Ovary (tissue), 3 donors: Measurements from ENCODE around the gene SLC25A25.

Experiments used
- CTCF ChIP-seq, 3 donors: fragments of 450-650 bp in 2 of 3; fragments of 200-600 bp in 1 of 3; IDR thresholded peaks; one replicate each; pipeline versions ENCODE4 v1.5.1 to v1.8.0; 2016 to 2022; ENCODE audit warnings: antibody characterized with exemption in 3 of 3, mild to moderate bottlenecking in 1 of 3
- POLR2A ChIP-seq: fragments of 450-650 bp; IDR thresholded peaks from one replicate; pipeline ENCODE4 v1.6.1; 2017; ENCODE audit warnings: antibody characterized with exemption, mild to moderate bottlenecking, moderate library complexity
- donor health status: DM: no; HTN: no; CAD: no.

GRCh38 chr9:128149951-128150593 lies 82.0 kb downstream of the SLC25A25 start:
- no peak for TF ChIP-seq CTCF (IDR thresholded peaks at IDR 0.05)
- TF ChIP-seq POLR2A, result no peak
